ENCODE measurements around the gene BICC1. TPM values are rescaled to one million over a fixed set of nuclear protein-coding genes. Genes with fewer than 3 reads are reported as not detected.

BICC1 gene
- total and polyA plus RNA-seq, 2 of the 8 experiments (the other 6 are each of a cell fraction or from before 2014, with no cell fraction given) = 0.20 to 0.73 TPM

- TF ChIP-seq SRF (IDR thresholded peaks at IDR 0.05; ENCODE audit: low read depth, low read length) (no peak), ZNF274 (IDR thresholded peaks at IDR 0.05; ENCODE audit: borderline replicate concordance, extremely low read depth, low read length) (no peak), HDAC6 (IDR thresholded peaks at IDR 0.05; ENCODE audit: low read depth, low read length) (no peak), SP1 (IDR thresholded peaks at IDR 0.05; ENCODE audit: low read depth, low read length) (no peak), RBBP5 (IDR thresholded peaks at IDR 0.05; ENCODE audit: borderline replicate concordance, low read depth, low read length) (no peak), CREB1 (IDR thresholded peaks at IDR 0.05) (no peak), JUND (IDR thresholded peaks at IDR 0.05; ENCODE audit: low read length) (no peak)
These were observed 300.9 kb downstream of the BICC1 start (continued) for GRCh38 chr10:58813573-58813972.
